ENCODE measurements around the gene GNPDA1. TPM values are rescaled to one million over a fixed set of nuclear protein-coding genes. Genes with fewer than 3 reads are reported as not detected.
A peak's percentile ranks its signal among the peaks of the same experiment; 100 is the strongest.

GNPDA1 gene
- total RNA-seq, 4 donors from 2014 or later, result 14.0 to 29.7 (median 16.3) TPM

- Histone ChIP-seq H3K27ac (peak within 1 kb of the TSS; percentile 72 to 98 (median 96)), H3K9me3 (no peaks in the 10 kb centered on the region), H3K4me3 (peak within 1 kb of the TSS; percentile 47 to 73 (median 70)), H3K36me3 (peaks cover 0 to 10% (median 0%) of the 10 kb centered on the region in 3 donors), H3K27me3 (no peaks in the 10 kb centered on the region), H3K4me1 (peaks cover 0 to 21% (median 15%) of the 10 kb centered on the region in 4 donors)
- TF ChIP-seq CTCF (IDR thresholded peaks at IDR 0.05), result peak; percentile 93 to 99 (median 97)
- TF ChIP-seq EP300 (IDR thresholded peaks at IDR 0.05), result peak; percentile 83 to 97
- peak; percentile 86 to 94 for TF ChIP-seq POLR2A (IDR thresholded peaks at IDR 0.05)
- 0% methylated on average over 13 to 43 of the region's 63 CpGs for WGBS, 2 donors
- peak; percentile 79 to 81 for DNase-seq (ENCODE audit: low spot score in 2 of 2)
Measured at GRCh38 chr5:141968914-141969608, 43.8 kb downstream of the GNPDA1 start, which contains the start of gene RNF14. RNF14 (plus strand) TSS chr5:141969105; CDS start chr5:141973589, 4,484 bp downstream.

- TF ChIP-seq CTCF (IDR thresholded peaks at IDR 0.05), result no peak
- TF ChIP-seq EP300 (IDR thresholded peaks at IDR 0.05), result no peak
- TF ChIP-seq POLR2A (IDR thresholded peaks at IDR 0.05), result no peak
- WGBS, 2 donors, result 93% methylated on average over 2 of the region's 2 CpGs
- Histone ChIP-seq H3K27me3 (no peaks in the 10 kb centered on the region), H3K36me3 (no peaks in the 10 kb centered on the region), H3K27ac (no peak overlapping the region), H3K4me3 (no peak overlapping the region), H3K9me3 (no peaks in the 10 kb centered on the region), H3K4me1 (peaks cover 0 to 21% (median 14%) of the 10 kb centered on the region in 4 donors)
- DNase-seq (ENCODE audit: low spot score in 2 of 2), result no peak
Measured at GRCh38 chr5:141966963-141967333, 45.9 kb downstream of the GNPDA1 start.

GRCh38 chr5:141966275-141966962 lies 46.4 kb downstream of the GNPDA1 start:
- H3K36me3 ChIP-seq, result no peaks in the 10 kb centered on the region
- H3K27ac ChIP-seq, result no peak overlapping the region
- TF ChIP-seq CTCF (IDR thresholded peaks at IDR 0.05) (no peak), POLR2A (IDR thresholded peaks at IDR 0.05) (no peak), EP300 (IDR thresholded peaks at IDR 0.05) (no peak)
- WGBS, 2 donors, result 79 to 85% methylated on average over 4 of the region's 4 CpGs
- H3K27me3 ChIP-seq, result no peaks in the 10 kb centered on the region
- H3K4me3 ChIP-seq, result no peak overlapping the region
- H3K4me1 ChIP-seq, result peaks cover 0 to 21% (median 14%) of the 10 kb centered on the region in 4 donors
- H3K9me3 ChIP-seq, result no peaks in the 10 kb centered on the region
- DNase-seq (ENCODE audit: low spot score in 2 of 2), result no peak

- TF ChIP-seq POLR2A (IDR thresholded peaks at IDR 0.05) (no peak), CTCF (IDR thresholded peaks at IDR 0.05) (no peak), EP300 (IDR thresholded peaks at IDR 0.05) (no peak)
- WGBS, 2 donors, result 79% methylated on average over 6 of the region's 7 CpGs
- no peak for DNase-seq (ENCODE audit: low spot score in 2 of 2)
- H3K36me3 ChIP-seq, result no peaks in the 10 kb centered on the region
- no peak overlapping the region for H3K27ac ChIP-seq
- no peaks in the 10 kb centered on the region for H3K9me3 ChIP-seq
- H3K27me3 ChIP-seq, result no peaks in the 10 kb centered on the region
- peaks cover 0 to 18% (median 9%) of the 10 kb centered on the region in 4 donors for H3K4me1 ChIP-seq
- H3K4me3 ChIP-seq, result no peak overlapping the region
Measured at GRCh38 chr5:141965071-141965470, 47.8 kb downstream of the GNPDA1 start.

GRCh38 chr5:141963701-141964100 lies 49.1 kb downstream of the GNPDA1 start:
- DNase-seq (ENCODE audit: low spot score in 2 of 2), result no peak
- H3K4me1 ChIP-seq, result peaks cover 0 to 22% (median 3%) of the 10 kb centered on the region in 4 donors
- H3K9me3 ChIP-seq, result no peaks in the 10 kb centered on the region
- TF ChIP-seq EP300 (IDR thresholded peaks at IDR 0.05) (no peak), CTCF (IDR thresholded peaks at IDR 0.05) (no peak), POLR2A (IDR thresholded peaks at IDR 0.05) (no peak)
- no peak overlapping the region for H3K27ac ChIP-seq
- H3K36me3 ChIP-seq, result no peaks in the 10 kb centered on the region
- 40 to 42% methylated on average over 3 of the region's 3 CpGs for WGBS, 2 donors
- H3K27me3 ChIP-seq, result no peaks in the 10 kb centered on the region
- no peak overlapping the region for H3K4me3 ChIP-seq
